ENCODE measurements around the gene NUBP1. TPM values are rescaled to one million over a fixed set of nuclear protein-coding genes. Genes with fewer than 3 reads are reported as not detected.

The NUBP1 gene
- total and polyA plus RNA-seq, 7 experiments from 2014 or later: 24.0 to 48.3 (median 26.1) TPM

DNA sequence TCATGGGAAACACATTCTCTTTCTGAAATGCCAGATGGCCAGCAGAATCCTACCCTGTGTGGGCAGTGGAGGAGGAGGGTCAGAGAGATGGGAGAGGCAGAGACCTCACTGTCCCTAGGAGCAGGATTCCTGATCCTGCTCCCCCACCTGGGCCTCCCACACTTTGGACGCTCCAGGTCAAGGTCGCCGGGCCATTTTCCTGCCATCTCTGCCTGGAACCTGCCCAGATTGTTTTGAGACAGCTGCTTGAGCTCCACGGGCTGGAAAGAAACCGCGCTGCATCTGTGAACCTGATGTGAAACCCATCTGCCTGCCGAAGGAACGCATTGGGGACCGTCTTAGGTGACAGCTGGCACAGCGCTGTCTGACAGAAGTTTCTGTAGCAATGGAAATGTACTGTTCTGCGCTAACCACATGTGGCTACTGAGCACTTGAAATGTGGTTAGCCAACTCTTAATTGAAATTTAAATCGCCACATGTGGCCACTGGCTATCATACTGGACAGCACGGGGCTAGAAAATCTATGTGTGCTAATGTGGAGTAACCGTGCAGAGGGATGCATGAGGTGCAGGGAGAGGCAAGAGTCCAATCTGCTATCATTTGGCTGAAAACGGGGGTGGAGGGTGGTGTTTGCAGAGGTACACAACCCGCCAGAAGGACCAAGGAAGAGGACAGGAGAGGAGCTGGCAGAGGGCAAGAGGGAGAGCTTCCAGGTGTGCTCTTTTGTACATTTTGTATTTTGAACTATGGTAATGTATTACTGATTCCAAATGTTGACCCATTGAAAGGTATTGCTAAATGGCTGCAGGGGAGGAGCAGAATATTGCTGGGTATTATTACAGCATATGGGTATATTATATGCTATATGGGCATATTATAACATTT, 15.4 kb upstream of the NUBP1 start:
- Histone ChIP-seq H3K4me1 (ENCODE audit: control insufficient read depth in 2 of 2, insufficient read depth in 2 of 2, low read length in 2 of 2) (no peaks in the 10 kb centered on the region), H3K4me3 (ENCODE audit: low read length) (no peak overlapping the region), H3K27me3 (ENCODE audit: control insufficient read depth in 2 of 2, insufficient read depth in 2 of 2, low read length in 2 of 2) (no peaks in the 10 kb centered on the region), H3K27ac (ENCODE audit: low read depth, low read length) (no peak overlapping the region), H3K9me3 (ENCODE audit: control insufficient read depth in 2 of 3, low read length in 3 of 3) (no peaks in the 10 kb centered on the region), H3K36me3 (ENCODE audit: control insufficient read depth in 2 of 3, insufficient read depth in 3 of 3, low read length in 3 of 3) (no peaks in the 10 kb centered on the region)
- peaks cover 0 to 3% (median under 1%) of the 10 kb centered on the region in 11 donors for H3K9me3 Mint-ChIP-seq
- H3K4me3 Mint-ChIP-seq: no peak overlapping the region
- intact Hi-C loops (cut with micrococcal nuclease): no loop called here
- ATAC-seq (no peak), DNase-seq (no peak)
- CTCF ChIA-PET: no interaction called here
- no peak overlapping the region for H3K27ac Mint-ChIP-seq
- no peaks in the 10 kb centered on the region for H3K4me1 Mint-ChIP-seq
- H3K27me3 Mint-ChIP-seq: peaks cover 0 to 6% (median 0%) of the 10 kb centered on the region in 5 donors
- POLR2A ChIA-PET: no interaction called here
- peaks cover 0 to 1% (median 0%) of the 10 kb centered on the region in 5 donors for H3K36me3 Mint-ChIP-seq

DNA sequence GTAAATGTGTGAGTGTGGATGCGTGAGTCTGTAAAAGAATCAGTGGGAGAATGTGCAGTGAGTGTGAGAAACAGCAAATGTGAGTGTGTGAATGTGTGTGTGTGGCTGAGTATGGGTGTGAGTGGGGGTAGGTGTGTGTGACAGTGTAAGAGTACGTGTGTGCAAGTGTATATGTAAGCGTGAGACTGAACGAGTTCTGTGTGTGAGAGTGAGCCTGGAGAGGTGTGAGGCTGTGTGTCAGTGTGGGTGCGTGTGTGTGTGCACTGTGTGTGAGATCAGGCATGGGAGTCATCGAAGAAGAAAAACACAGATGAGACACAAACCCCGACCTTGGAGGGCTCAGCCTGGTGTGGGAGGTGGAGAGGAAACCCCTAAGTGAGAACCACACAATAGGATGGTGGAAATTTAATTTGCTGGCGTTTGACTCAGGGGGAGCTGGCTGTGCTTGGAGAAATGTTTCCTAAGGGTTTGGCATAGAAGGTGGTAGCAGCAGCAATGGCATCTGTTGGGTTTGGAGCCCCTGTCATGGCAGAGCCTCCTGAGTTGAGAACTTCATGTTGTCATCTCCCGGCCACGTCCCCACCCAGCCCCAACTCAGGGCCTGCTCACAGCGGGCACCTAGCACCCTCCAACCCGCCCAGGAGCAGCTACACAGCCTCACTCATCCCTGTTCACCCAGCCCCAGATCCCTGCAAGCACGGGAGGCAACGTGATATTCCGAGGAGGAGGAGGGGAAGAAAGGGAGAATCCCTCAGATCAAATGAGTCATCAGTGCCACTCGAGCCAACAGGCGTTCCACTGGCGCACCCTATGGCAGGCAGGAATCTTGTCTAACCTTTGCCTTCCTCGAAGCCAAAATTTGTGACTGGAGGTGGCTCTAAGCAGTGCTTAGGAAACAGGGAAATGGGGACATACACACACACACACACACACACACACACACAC, 14.3 kb upstream of the NUBP1 start:
- Mint-ChIP-seq H3K4me3 (no peak overlapping the region), H3K27ac (no peak overlapping the region), H3K27me3 (peaks cover 0 to 7% (median 0%) of the 10 kb centered on the region in 5 donors), H3K9me3 (peaks cover 0 to 5% (median 2%) of the 10 kb centered on the region in 11 donors), H3K36me3 (peaks cover 0 to 4% (median 0%) of the 10 kb centered on the region in 5 donors), H3K4me1 (no peaks in the 10 kb centered on the region)
- Histone ChIP-seq H3K4me1 (ENCODE audit: control insufficient read depth in 2 of 2, insufficient read depth in 2 of 2, low read length in 2 of 2) (no peaks in the 10 kb centered on the region), H3K4me3 (ENCODE audit: low read length) (no peak overlapping the region), H3K36me3 (ENCODE audit: control insufficient read depth in 2 of 3, insufficient read depth in 3 of 3, low read length in 3 of 3) (no peaks in the 10 kb centered on the region), H3K27ac (ENCODE audit: low read depth, low read length) (no peak overlapping the region), H3K9me3 (ENCODE audit: control insufficient read depth in 2 of 3, low read length in 3 of 3) (no peaks in the 10 kb centered on the region), H3K27me3 (ENCODE audit: control insufficient read depth in 2 of 2, insufficient read depth in 2 of 2, low read length in 2 of 2) (no peaks in the 10 kb centered on the region)
- DNase-seq (no peak), ATAC-seq (no peak)
- POLR2A ChIA-PET: no interaction called here
- CTCF ChIA-PET: no interaction called here
- intact Hi-C loops (cut with micrococcal nuclease): no loop called here

DNA sequence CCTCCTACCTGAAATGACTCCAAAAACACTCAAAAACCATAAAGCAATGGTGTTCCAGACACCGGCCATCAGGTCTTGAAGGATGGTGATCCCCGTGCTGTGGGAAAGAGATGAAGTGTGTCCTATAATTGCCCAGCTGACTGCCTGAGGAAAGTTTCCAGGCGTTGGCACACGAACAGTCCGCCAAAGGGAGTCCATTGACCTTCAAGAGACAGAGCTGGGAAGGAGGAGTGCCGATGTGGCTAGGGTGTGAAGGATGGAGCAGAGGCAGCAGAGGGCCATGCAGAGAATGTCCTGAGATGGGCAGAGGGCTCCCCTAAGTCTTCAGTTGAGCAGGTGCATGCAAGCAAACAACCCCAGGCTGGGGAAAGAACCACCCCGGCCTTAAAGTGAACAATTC, 11.9 kb upstream of the NUBP1 start:
- Histone ChIP-seq H3K9me3 (ENCODE audit: control insufficient read depth in 2 of 3, low read length in 3 of 3) (no peaks in the 10 kb centered on the region), H3K36me3 (ENCODE audit: control insufficient read depth in 2 of 3, insufficient read depth in 3 of 3, low read length in 3 of 3) (no peaks in the 10 kb centered on the region), H3K4me3 (ENCODE audit: low read length) (no peak overlapping the region), H3K27ac (ENCODE audit: low read depth, low read length) (no peak overlapping the region), H3K27me3 (ENCODE audit: control insufficient read depth in 2 of 2, insufficient read depth in 2 of 2, low read length in 2 of 2) (no peaks in the 10 kb centered on the region), H3K4me1 (ENCODE audit: control insufficient read depth in 2 of 2, insufficient read depth in 2 of 2, low read length in 2 of 2) (no peaks in the 10 kb centered on the region)
- ChIA-PET POLR2A (no interaction called here), CTCF (no interaction called here)
- intact Hi-C loops (cut with micrococcal nuclease): no loop called here
- DNase-seq: no peak
- Mint-ChIP-seq H3K27ac (no peak overlapping the region), H3K36me3 (peaks cover 0 to 4% (median 0%) of the 10 kb centered on the region in 5 donors), H3K27me3 (peaks cover 0 to 7% (median 0%) of the 10 kb centered on the region in 5 donors), H3K4me1 (peaks cover 0 to under 1% (median 0%) of the 10 kb centered on the region in 7 donors), H3K4me3 (no peak overlapping the region), H3K9me3 (peaks cover 0 to 5% (median 2%) of the 10 kb centered on the region in 11 donors)
- ATAC-seq: no peak

DNA sequence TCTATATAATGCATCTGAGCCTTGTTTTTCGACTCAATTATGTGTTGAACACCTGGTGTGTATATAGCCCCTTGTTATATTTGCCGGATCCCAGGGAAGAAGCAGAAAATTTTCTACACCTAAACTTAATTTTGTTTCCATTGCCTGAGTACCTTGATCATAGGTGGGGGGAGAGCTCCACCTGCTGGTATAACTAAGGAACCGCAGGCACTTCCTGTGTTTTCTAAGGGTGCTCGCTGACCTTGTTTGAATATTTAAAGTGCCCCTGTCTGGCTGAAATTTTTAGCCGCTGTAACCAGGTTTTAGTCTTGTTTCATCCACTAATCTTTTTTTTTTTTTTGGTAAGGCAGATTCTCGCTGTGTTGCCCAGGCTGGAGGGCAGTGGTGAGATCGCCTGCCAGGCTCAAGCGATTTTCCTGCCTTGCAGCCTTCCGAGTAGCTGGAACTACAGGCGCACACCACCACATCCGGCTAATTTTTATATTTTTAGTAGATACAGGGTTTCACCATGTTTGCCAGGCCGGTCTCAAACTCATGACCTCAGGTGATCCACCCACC, 6.5 kb upstream of the NUBP1 start:
- POLR2A ChIA-PET: interaction anchor here (0.6 to 1.3 kb wide), 4 partner anchors 10 to 480 kb away, joined by 3 to 5 read pairs (median 4); no protein-coding TSS in a partner anchor

DNA sequence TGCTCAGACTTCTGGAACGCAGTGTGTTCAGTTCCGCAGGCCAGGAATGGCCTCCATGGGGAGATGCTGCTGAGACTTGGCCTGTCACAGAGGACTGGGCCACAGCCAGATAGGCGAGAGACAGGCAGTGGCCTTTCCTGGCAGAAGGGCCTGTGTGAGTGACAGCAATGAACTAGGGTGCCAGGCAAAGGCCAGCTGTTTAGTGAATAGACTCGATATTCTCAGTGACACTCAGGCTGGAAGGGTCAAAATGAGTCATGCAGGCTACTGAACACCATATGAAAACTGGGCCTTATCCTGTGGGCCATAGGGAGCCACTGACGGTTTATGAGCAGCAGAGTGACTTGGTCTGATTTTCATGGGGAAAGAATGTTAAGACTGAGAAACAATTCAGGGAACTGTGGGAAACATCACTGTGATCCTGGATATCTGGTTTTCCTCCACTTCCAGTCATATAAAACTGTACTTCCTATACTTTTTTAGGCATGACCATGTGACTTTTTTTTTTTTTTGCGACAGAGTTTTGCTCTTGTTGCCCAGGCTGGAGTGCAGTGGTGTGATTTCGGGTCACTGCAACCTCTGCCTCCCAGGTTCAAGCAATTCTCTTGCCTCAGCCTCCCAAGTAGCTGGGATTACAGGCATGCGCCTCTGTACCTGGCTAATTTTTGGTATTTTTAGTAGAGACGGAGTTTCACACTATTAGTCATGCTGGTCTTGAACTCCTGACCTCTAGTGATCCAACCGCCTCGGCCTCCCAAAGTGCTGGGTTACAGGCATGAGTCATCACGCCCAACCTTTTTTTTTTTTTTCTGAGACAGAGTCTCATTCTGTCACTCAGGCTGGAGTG, 5.2 kb upstream of the NUBP1 start:
- H3K4me3 Mint-ChIP-seq: no peak overlapping the region
- H3K4me3 ChIP-seq (ENCODE audit: low read length): no peak overlapping the region
- CTCF ChIA-PET: interaction anchor here (0.6 to 2.8 kb wide), 6 partner anchors 216 to 483 kb away, joined by 3 to 33 read pairs (median 8); no protein-coding TSS in a partner anchor
- no peaks in the 10 kb centered on the region for H3K9me3 ChIP-seq (ENCODE audit: control insufficient read depth in 2 of 3, low read length in 3 of 3)
- intact Hi-C loops (cut with micrococcal nuclease): loop anchor here in 1 of 2 donors (1.0 to 5.0 kb wide), 2 partner anchors 421 to 482 kb away; no protein-coding TSS in a partner anchor
- H3K27ac ChIP-seq (ENCODE audit: low read depth, low read length): no peak overlapping the region
- peaks cover 0 to under 1% (median 0%) of the 10 kb centered on the region in 11 donors for H3K9me3 Mint-ChIP-seq
- H3K27me3 ChIP-seq (ENCODE audit: control insufficient read depth in 2 of 2, insufficient read depth in 2 of 2, low read length in 2 of 2): no peaks in the 10 kb centered on the region
- H3K36me3 ChIP-seq (ENCODE audit: control insufficient read depth in 2 of 3, insufficient read depth in 3 of 3, low read length in 3 of 3): no peaks in the 10 kb centered on the region
- DNase-seq: peak in 1 of 9 donors; percentile 61
- H3K4me1 Mint-ChIP-seq: peaks cover 4 to 39% (median 10%) of the 10 kb centered on the region in 7 donors
- ATAC-seq: peak; percentile 14
- H3K36me3 Mint-ChIP-seq: peaks cover 0 to under 1% (median 0%) of the 10 kb centered on the region in 5 donors
- no peaks in the 10 kb centered on the region for H3K27me3 Mint-ChIP-seq
- POLR2A ChIA-PET: no interaction called here
- peak overlapping the region in 2 of 9 donors; percentile 31 to 60 for H3K27ac Mint-ChIP-seq
- H3K4me1 ChIP-seq (ENCODE audit: control insufficient read depth in 2 of 2, insufficient read depth in 2 of 2, low read length in 2 of 2): peaks cover 0 to 9% of the 10 kb centered on the region in 2 donors

More for the DNA sequence above, 6.5 kb upstream of the NUBP1 start:
- H3K27ac ChIP-seq (ENCODE audit: low read depth, low read length): no peak overlapping the region
- H3K4me1 ChIP-seq (ENCODE audit: control insufficient read depth in 2 of 2, insufficient read depth in 2 of 2, low read length in 2 of 2): peaks cover 0 to 4% of the 10 kb centered on the region in 2 donors
- H3K36me3 Mint-ChIP-seq: peaks cover 0 to 4% (median 0%) of the 10 kb centered on the region in 5 donors
- CTCF ChIA-PET: interaction anchor here (0.6 to 2.8 kb wide), 12 partner anchors 20 to 1833 kb away, joined by 3 to 33 read pairs (median 4); no protein-coding TSS in a partner anchor
- no peaks in the 10 kb centered on the region for H3K9me3 ChIP-seq (ENCODE audit: control insufficient read depth in 2 of 3, low read length in 3 of 3)
- H3K27ac Mint-ChIP-seq: peak overlapping the region in 8 of 9 donors; percentile 15 to 85 (median 64)
- peaks cover 0 to 5% (median 0%) of the 10 kb centered on the region in 5 donors for H3K27me3 Mint-ChIP-seq
- intact Hi-C loops (cut with micrococcal nuclease): loop anchor here (1.0 to 5.0 kb wide), 8 partner anchors 68 to 481 kb away; no protein-coding TSS in a partner anchor
- peaks cover 0 to 34% (median 4%) of the 10 kb centered on the region in 7 donors for H3K4me1 Mint-ChIP-seq
- H3K36me3 ChIP-seq (ENCODE audit: control insufficient read depth in 2 of 3, insufficient read depth in 3 of 3, low read length in 3 of 3): no peaks in the 10 kb centered on the region
- peak overlapping the region; percentile 13 for H3K4me3 ChIP-seq (ENCODE audit: low read length)
- H3K27me3 ChIP-seq (ENCODE audit: control insufficient read depth in 2 of 2, insufficient read depth in 2 of 2, low read length in 2 of 2): no peaks in the 10 kb centered on the region
- H3K9me3 Mint-ChIP-seq: peaks cover 0 to 5% (median 2%) of the 10 kb centered on the region in 11 donors
- ATAC-seq: peak; percentile 94
- H3K4me3 Mint-ChIP-seq: peak overlapping the region in 9 of 10 donors; percentile 13 to 76 (median 62)
- peak; percentile 36 to 86 (median 74) for DNase-seq

Data from naive thymus-derived CD4-positive, alpha-beta T cell (primary cell).